Panc1 (cell line): Measurements from ENCODE around the gene ADD1. TPM values are rescaled to one million over a fixed set of nuclear protein-coding genes. Genes with fewer than 3 reads are reported as not detected.

Experiments used
- ATAC-seq: fragments of 200-7000 bp; cut with Tn5 transposase; 2 replicates; pipeline ENCODE4 v1.9.1; 2020; ENCODE audit warnings: mild to moderate bottlenecking, moderate library complexity
- BruUV-seq: library from RNA; stranded (reverse); fragments of 400-500 nt; replicated peaks from 2 replicates; lab custom pipeline; 2021; lab: Mats Ljungman, UMichigan
- CTCF ChIA-PET: fragments of 300-600 bp; sonication (Branson Sonifier 250); formaldehyde crosslinking; loops from one replicate; lab custom pipeline; 2022; ENCODE audit warnings: antibody characterized with exemption; lab: Charles Lee
- POLR2A ChIA-PET: fragments of 300-600 bp; sonication (Branson Sonifier 250); formaldehyde crosslinking; loops from one replicate; lab custom pipeline; 2022; ENCODE audit warnings: antibody characterized with exemption; lab: Charles Lee
- DNase-seq: peaks from one replicate; pipeline ENCODE4 v3.0.0-alpha.2; 2010; ENCODE audit warnings: low read depth, low spot score
- H3K27ac ChIP-seq: 2 replicates; pipeline ENCODE4 v1.5.1; 2011; ENCODE audit warnings: mild to moderate bottlenecking, low read length, inconsistent platforms
- H3K27me3 ChIP-seq: fragments of 200-500 bp; sonication (Bioruptor generic); 2 replicates; pipeline ENCODE4 v1.6.0; 2014; ENCODE audit warnings: low read length, inconsistent platforms; ENCODE audit not compliant: control insufficient read depth, insufficient read depth
- H3K36me3 ChIP-seq: fragments of 200-500 bp; sonication (Bioruptor generic); 2 replicates; pipeline ENCODE4 v1.5.1; 2014; ENCODE audit warnings: inconsistent platforms, mild to moderate bottlenecking, low read length, moderate library complexity; ENCODE audit not compliant: control insufficient read depth, insufficient read depth
- H3K4me1 ChIP-seq: 2 replicates; pipeline ENCODE4 v1.5.1; 2011; ENCODE audit warnings: inconsistent platforms, mild to moderate bottlenecking, low read length, moderate library complexity; ENCODE audit not compliant: control insufficient read depth, insufficient read depth
- H3K4me3 ChIP-seq, 2 experiments: 2 replicates each; pipeline ENCODE4 v1.5.1; 2011 to 2012; ENCODE audit warnings: low read depth in 2 of 2, low read length in 2 of 2, mild to moderate bottlenecking in 2 of 2, inconsistent platforms in 1 of 2, moderate library complexity in 1 of 2
- H3K9me3 ChIP-seq: fragments of 200-500 bp; sonication (Bioruptor generic); 2 replicates; pipeline ENCODE4 v1.5.1; 2014; ENCODE audit warnings: low read depth, mild to moderate bottlenecking, inconsistent platforms, low read length, moderate library complexity; ENCODE audit not compliant: control insufficient read depth, insufficient read depth
- POLR2AphosphoS5 ChIP-seq: IDR thresholded peaks from 2 replicates; pipeline ENCODE4 v1.6.1; 2012; ENCODE audit warnings: mild to moderate bottlenecking, low read depth, low read length, moderate library complexity
- SIN3A ChIP-seq: IDR thresholded peaks from 2 replicates; pipeline ENCODE4 v1.6.1; 2012; ENCODE audit warnings: low read depth, mild to moderate bottlenecking, low read length, moderate library complexity, borderline replicate concordance; ENCODE audit not compliant: insufficient read depth
- TCF7L2 ChIP-seq: IDR thresholded peaks from 2 replicates; pipeline ENCODE4 v1.6.1; 2011; ENCODE audit warnings: mild to moderate bottlenecking, low read depth, low read length, inconsistent platforms
- in situ Hi-C: cut with HindIII; loops from 2 replicates; pipeline ENCODE4 v1.10.0; 2016; ENCODE audit warnings: low sequenced_read_pairs, low pct_unique_long_range_greater_than_20kb
- intact Hi-C: fragments of 100-400 bp; cut with micrococcal nuclease; formaldehyde crosslinking; loops from one replicate; pipeline ENCODE4 v1.10.0; 2022; ENCODE audit not compliant: unreplicated experiment
- total RNA-seq: library from RNA; stranded (reverse); gene quantifications from one replicate; pipeline ENCODE4 v1.2.1, GENCODE V29; 2021; ENCODE audit not compliant: unreplicated experiment
- TF ChIP-seq, protein P1 (sequence below), 2 experiments: IDR thresholded peaks; 2 replicates each; pipeline ENCODE4 v1.6.1; 2011 to 2012; ENCODE audit warnings: low read depth in 2 of 2, control low read depth in 1 of 2, low read length in 1 of 2, mild to moderate bottlenecking in 1 of 2, moderate library complexity in 1 of 2; ENCODE audit not compliant: insufficient read depth in 1 of 2
- TF ChIP-seq, protein P2 (sequence below): fragments of 450-650 bp; IDR thresholded peaks from 2 replicates; pipeline ENCODE4 v1.5.1; 2017; ENCODE audit warnings: mild to moderate bottlenecking

The ADD1 gene
- total RNA-seq, 1 experiment from 2014 or later, result 158 TPM

DNA sequence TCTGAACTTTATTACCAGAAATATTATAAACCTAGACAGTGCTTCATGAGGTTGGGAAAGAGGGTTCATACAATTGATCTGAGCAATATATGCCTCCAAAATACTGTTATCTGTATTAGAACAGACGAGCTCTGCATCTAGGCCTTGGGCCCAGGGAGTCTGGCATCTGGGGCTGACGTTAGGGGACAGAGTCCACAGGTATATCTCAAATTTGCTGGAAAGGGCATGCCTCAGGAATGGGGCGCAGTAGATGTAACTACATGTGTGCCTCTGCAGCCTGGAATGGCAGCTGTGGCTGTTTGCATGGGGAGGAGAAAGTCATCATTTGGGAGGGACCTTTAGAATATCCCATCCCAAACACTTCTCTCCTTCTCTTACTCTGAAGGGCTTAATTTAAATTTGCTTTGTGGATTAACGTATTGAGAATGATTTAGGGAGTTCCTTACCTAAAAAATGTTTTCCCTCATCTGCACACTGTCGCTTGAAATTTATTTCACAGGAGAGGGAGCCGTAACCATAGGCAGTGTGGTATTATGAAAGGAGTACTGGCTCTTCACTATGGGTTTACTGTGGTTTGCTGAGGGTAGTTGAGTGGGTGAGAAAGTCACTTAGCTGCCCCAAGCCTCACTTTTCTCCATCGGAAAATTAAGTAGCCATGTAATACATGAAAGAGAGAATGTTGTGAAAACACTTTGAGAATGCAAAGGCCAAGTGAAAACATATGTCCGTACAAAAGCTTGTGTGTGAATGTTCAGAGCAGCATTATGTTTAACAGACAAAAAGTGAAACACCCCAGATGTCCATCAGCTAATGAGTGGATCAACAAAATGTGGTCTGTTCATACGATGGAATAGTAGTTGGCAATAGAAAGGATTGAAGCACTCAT, 5.9 kb downstream of the ADD1 start:
- ChIA-PET POLR2A (no interaction called here), CTCF (no interaction called here)
- DNase-seq (no peak), ATAC-seq (no peak)
- no peak for TF ChIP-seq SIN3A
- no peak for TF ChIP-seq TCF7L2
- TF ChIP-seq POLR2AphosphoS5, result no peak
- TF ChIP-seq, protein P1, sequence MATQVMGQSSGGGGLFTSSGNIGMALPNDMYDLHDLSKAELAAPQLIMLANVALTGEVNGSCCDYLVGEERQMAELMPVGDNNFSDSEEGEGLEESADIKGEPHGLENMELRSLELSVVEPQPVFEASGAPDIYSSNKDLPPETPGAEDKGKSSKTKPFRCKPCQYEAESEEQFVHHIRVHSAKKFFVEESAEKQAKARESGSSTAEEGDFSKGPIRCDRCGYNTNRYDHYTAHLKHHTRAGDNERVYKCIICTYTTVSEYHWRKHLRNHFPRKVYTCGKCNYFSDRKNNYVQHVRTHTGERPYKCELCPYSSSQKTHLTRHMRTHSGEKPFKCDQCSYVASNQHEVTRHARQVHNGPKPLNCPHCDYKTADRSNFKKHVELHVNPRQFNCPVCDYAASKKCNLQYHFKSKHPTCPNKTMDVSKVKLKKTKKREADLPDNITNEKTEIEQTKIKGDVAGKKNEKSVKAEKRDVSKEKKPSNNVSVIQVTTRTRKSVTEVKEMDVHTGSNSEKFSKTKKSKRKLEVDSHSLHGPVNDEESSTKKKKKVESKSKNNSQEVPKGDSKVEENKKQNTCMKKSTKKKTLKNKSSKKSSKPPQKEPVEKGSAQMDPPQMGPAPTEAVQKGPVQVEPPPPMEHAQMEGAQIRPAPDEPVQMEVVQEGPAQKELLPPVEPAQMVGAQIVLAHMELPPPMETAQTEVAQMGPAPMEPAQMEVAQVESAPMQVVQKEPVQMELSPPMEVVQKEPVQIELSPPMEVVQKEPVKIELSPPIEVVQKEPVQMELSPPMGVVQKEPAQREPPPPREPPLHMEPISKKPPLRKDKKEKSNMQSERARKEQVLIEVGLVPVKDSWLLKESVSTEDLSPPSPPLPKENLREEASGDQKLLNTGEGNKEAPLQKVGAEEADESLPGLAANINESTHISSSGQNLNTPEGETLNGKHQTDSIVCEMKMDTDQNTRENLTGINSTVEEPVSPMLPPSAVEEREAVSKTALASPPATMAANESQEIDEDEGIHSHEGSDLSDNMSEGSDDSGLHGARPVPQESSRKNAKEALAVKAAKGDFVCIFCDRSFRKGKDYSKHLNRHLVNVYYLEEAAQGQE (IDR thresholded peaks at IDR 0.05; ENCODE audit: insufficient read depth in 1 of 2, low read depth in 2 of 2, low read length in 1 of 2), result no peak
- TF ChIP-seq, protein P2, sequence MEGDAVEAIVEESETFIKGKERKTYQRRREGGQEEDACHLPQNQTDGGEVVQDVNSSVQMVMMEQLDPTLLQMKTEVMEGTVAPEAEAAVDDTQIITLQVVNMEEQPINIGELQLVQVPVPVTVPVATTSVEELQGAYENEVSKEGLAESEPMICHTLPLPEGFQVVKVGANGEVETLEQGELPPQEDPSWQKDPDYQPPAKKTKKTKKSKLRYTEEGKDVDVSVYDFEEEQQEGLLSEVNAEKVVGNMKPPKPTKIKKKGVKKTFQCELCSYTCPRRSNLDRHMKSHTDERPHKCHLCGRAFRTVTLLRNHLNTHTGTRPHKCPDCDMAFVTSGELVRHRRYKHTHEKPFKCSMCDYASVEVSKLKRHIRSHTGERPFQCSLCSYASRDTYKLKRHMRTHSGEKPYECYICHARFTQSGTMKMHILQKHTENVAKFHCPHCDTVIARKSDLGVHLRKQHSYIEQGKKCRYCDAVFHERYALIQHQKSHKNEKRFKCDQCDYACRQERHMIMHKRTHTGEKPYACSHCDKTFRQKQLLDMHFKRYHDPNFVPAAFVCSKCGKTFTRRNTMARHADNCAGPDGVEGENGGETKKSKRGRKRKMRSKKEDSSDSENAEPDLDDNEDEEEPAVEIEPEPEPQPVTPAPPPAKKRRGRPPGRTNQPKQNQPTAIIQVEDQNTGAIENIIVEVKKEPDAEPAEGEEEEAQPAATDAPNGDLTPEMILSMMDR, result no peak
- Histone ChIP-seq H3K4me1 (peaks cover 6% of the 10 kb centered on the region), H3K27ac (no peak overlapping the region), H3K9me3 (no peaks in the 10 kb centered on the region), H3K27me3 (no peaks in the 10 kb centered on the region), H3K36me3 (no peaks in the 10 kb centered on the region; the same call in 1 of the 2 replicates), H3K4me3 (no peak overlapping the region)
- intact Hi-C loops, result no loop called here
- BruUV-seq, result no TSS peak
- in situ Hi-C loops, result no loop called here

DNA sequence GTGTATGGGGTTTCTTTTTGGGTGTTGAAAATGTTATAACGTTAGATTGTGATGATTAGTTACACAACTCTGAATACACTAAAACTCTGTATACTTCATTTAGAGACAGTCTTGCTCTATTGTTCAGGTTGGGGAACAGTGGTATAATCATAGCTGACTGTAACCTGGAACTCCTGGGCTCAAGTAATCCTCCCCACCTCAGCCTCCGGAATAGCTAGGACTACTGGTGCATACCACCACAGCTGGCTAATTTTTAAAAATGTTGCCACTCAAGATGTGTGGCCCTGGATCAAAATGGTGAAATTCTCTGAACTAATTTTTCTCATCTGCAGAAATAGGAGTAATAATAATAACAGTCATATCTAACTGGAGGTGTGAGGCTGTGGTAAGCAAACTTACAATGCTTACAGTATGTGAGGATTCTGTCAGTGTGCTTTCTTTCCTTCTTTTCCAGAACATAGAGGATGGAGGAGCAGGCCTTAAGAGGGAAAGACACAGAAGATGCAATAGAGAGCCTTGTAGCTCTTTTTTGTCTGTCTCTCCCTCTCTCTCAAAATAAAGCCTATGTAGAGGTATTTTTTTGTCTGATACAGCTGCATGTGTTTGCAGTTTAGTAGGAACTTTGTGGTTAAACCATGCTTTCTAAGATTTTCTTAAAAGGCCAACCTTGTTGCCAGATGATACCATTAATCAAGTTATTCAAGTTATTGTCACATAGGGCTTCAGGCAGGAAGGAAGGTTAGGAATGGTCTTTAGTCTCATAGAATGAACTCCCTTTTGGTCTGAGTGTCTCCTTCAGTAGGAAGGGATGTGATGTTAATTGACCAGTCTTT, 7.5 kb downstream of the ADD1 start:
- Histone ChIP-seq H3K27ac (no peak overlapping the region), H3K4me3 (no peak overlapping the region), H3K9me3 (no peaks in the 10 kb centered on the region), H3K27me3 (no peaks in the 10 kb centered on the region), H3K4me1 (no peaks in the 10 kb centered on the region; the same call in none of the 2 replicates), H3K36me3 (no peaks in the 10 kb centered on the region; the same call in 1 of the 2 replicates)
- no peak for TF ChIP-seq TCF7L2
- no peak for TF ChIP-seq POLR2AphosphoS5
- TF ChIP-seq, protein P1 (IDR thresholded peaks at IDR 0.05; ENCODE audit: insufficient read depth in 1 of 2, low read depth in 2 of 2, low read length in 1 of 2), result no peak
- TF ChIP-seq, protein P2, result no peak
- TF ChIP-seq SIN3A, result no peak
- TSS peak; percentile 10 for BruUV-seq
- in situ Hi-C loops (no loop called here), intact Hi-C loops (no loop called here)
- no peak for ATAC-seq
- ChIA-PET CTCF (no interaction called here), POLR2A (no interaction called here)
- DNase-seq, result no peak
